Heart left ventricle (tissue), 13 donors: ENCODE results near the gene CD177.

Experiments
- POLR2A ChIP-seq, 2 donors: fragments of 450-650 bp; IDR thresholded peaks; one replicate each; pipeline ENCODE4 v1.6.1; 2017; ENCODE audit warnings: antibody characterized with exemption in 2 of 2, mild to moderate bottlenecking in 2 of 2, moderate library complexity in 2 of 2
- TF ChIP-seq, protein P1 (sequence below), 12 donors: fragments of 200-600 bp; sonication (generic) in 4 of 12; IDR thresholded peaks; one replicate each; pipeline versions ENCODE4 v1.5.0 to v1.8.0; 2018 to 2022; ENCODE audit warnings: antibody characterized with exemption in 12 of 12, mild to moderate bottlenecking in 5 of 12
- donor health status: ischemic (EF 13 %, LVEDD 7.1; RV severe dilation, severe dysfunction).
- donor health status: DM: no; HTN: yes; CAD: no.
- donor health status: DM: no; HTN: no; CAD: no.
- donor health status: ischemic (EF 25% LVEDD 6.9; RV normal size, moderate dysfunction).
- donor health status: ischemic (EF 25% LVEDD 5.7; RV mildly dilated, moderate dysfunction).
- donor health status: ischemic (EF 35%, LVEDD 5.7; RV mildly dilated, moderate dysfunction).
- donor health status: nonischemic (EF 11% LVEDD 7.7; RV severe dilation, severe dysfunction).
- donor health status: DM: yes; HTN: yes; CAD: no.
- donor health status: PGD.
- donor health status: ischemic (EF 29% LVEDD 5.4; RV normal size, mild dysfunction).
- donor health status: nonischemic (EF 23%, LVEDD 6.1; RV moderate dilation, normal function).

DNA sequence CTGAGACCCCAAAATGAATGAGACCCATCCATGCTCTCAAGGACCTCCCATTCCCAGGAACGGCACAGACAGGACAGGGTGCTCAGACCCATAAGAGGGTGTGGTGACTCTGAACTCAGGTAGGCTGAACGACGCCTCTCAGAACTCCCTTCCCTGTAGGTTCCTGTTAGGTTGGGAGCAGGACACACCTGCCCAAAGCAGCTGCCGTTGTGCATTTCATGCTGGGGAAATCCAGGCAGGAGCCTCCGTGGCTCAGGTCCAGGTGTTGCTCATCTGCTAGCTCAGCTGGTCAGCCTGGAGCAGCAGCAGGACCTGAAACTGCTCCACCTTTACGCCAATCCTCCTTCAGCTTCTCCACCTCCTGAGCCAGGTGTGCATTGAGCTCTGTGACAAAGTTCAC lies 42.1 kb downstream of the CD177 start:
- TF ChIP-seq, protein P1, sequence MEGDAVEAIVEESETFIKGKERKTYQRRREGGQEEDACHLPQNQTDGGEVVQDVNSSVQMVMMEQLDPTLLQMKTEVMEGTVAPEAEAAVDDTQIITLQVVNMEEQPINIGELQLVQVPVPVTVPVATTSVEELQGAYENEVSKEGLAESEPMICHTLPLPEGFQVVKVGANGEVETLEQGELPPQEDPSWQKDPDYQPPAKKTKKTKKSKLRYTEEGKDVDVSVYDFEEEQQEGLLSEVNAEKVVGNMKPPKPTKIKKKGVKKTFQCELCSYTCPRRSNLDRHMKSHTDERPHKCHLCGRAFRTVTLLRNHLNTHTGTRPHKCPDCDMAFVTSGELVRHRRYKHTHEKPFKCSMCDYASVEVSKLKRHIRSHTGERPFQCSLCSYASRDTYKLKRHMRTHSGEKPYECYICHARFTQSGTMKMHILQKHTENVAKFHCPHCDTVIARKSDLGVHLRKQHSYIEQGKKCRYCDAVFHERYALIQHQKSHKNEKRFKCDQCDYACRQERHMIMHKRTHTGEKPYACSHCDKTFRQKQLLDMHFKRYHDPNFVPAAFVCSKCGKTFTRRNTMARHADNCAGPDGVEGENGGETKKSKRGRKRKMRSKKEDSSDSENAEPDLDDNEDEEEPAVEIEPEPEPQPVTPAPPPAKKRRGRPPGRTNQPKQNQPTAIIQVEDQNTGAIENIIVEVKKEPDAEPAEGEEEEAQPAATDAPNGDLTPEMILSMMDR (IDR thresholded peaks at IDR 0.05): no peak
- no peak for TF ChIP-seq POLR2A (IDR thresholded peaks at IDR 0.05)
